ENCODE data around the gene LTO1.

DNA sequence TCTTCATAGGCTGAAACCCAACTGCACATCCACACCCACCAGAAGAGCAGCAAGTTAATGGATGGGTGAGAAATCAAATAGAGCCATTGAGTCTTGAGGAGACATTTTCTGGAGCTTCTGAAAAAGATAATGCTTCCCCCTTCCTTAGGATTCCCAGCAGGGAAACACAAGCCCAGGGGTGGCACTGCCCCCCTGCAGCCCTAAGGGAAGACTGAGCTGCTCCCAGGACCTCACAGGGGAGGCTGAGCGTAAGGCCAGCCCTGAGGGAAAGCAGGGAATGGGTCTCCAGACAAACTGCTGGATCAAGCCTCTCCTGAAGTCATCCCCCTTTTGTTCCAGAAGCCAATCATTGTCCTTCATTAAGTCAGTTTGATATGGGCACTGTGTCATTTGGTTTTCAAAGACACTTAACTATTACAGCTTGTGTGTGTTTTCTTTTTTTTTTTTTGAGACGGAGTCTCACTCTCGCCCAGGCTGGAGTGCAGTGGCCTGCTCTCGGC lies 15.1 kb downstream of the LTO1 start:
- TF ChIP-seq, protein P1, sequence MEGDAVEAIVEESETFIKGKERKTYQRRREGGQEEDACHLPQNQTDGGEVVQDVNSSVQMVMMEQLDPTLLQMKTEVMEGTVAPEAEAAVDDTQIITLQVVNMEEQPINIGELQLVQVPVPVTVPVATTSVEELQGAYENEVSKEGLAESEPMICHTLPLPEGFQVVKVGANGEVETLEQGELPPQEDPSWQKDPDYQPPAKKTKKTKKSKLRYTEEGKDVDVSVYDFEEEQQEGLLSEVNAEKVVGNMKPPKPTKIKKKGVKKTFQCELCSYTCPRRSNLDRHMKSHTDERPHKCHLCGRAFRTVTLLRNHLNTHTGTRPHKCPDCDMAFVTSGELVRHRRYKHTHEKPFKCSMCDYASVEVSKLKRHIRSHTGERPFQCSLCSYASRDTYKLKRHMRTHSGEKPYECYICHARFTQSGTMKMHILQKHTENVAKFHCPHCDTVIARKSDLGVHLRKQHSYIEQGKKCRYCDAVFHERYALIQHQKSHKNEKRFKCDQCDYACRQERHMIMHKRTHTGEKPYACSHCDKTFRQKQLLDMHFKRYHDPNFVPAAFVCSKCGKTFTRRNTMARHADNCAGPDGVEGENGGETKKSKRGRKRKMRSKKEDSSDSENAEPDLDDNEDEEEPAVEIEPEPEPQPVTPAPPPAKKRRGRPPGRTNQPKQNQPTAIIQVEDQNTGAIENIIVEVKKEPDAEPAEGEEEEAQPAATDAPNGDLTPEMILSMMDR (IDR thresholded peaks at IDR 0.05), result no peak
- TF ChIP-seq EP300 (IDR thresholded peaks at IDR 0.05; ENCODE audit: low read depth) (no peak), POLR2A (IDR thresholded peaks at IDR 0.05) (no peak)

Data from transverse colon (tissue), 3 donors.